ENCODE data around the gene CORIN.
A peak's percentile ranks its signal among the peaks of the same experiment; 100 is the strongest.

CORIN gene

DNA sequence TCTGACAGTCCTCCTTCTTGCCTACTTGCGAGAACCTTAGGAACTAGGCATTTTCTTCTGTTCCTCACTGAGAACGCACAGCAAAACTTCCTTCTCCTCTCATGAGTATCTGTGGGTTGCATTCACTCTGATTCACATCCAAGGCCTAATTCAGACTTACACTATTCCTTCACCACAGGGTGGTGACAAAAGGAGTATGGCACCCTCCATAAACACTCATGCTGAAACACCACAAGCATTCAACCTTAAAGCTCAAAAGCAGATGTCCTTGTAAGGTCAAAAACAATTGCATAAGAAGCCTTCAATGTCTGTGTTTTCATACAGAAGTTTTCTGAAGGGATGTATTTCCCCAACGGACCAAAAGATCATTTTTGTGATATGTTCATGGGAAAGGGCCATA is 147.3 kb downstream of the CORIN start:
- TF ChIP-seq, protein P1, sequence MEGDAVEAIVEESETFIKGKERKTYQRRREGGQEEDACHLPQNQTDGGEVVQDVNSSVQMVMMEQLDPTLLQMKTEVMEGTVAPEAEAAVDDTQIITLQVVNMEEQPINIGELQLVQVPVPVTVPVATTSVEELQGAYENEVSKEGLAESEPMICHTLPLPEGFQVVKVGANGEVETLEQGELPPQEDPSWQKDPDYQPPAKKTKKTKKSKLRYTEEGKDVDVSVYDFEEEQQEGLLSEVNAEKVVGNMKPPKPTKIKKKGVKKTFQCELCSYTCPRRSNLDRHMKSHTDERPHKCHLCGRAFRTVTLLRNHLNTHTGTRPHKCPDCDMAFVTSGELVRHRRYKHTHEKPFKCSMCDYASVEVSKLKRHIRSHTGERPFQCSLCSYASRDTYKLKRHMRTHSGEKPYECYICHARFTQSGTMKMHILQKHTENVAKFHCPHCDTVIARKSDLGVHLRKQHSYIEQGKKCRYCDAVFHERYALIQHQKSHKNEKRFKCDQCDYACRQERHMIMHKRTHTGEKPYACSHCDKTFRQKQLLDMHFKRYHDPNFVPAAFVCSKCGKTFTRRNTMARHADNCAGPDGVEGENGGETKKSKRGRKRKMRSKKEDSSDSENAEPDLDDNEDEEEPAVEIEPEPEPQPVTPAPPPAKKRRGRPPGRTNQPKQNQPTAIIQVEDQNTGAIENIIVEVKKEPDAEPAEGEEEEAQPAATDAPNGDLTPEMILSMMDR (IDR thresholded peaks at IDR 0.05; ENCODE audit: insufficient read depth, low read depth, low read length, missing control alignments) = no peak
- no peak overlapping the region for H3K4me3 ChIP-seq (ENCODE audit: low read depth, low read length)
- DNase-seq (ENCODE audit: low read depth) = peak; percentile 3

DNA sequence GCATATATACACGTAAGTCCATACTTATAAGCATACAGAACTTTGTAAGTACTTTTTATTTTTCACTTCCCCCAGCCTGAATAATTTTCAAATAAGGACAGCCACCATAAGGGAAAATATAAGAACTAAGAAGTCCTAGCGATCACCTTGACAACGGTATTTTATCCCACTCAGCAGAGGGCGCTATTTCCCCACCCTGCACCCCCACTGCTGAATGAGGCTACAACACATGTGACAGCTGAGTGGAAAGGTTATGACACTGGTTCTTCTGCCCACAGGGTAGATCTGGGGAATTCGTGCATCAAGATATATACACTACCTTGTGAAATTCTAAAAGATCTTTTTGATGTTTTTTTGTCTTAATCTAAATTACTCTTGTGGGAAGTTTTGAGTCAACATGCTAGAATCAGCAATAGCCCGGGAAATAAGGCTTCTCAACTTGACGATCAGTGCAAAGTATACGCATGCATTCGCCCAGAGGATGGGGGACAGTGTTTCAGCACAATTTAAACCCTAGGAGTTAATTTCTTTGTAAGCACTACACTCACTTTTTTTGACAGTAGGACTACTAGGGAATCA is 151.5 kb downstream of the CORIN start:
- TF ChIP-seq, protein P1 (IDR thresholded peaks at IDR 0.05; ENCODE audit: insufficient read depth, low read depth, low read length, missing control alignments) = peak; percentile 77
- DNase-seq (ENCODE audit: low read depth) = peak; percentile 70

DNA sequence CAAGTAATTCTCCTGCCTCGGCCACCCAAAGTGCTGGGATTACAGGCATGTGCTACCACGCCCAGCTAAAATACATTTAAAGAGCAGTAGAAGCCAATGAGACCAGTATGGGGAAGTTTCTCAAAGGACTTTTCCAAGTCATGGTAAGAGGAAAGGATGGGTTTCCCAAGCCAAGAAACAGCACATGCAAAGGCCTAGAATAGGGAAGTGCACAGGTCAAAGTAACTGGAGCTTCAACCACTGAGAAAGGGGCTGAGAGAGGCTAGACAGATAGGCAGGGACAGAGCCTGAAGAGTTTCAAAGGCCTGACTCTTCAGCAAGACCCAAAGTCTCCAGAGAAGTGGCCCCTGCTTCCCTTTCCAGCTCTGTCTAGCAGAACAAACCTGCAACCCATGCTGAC is 162.1 kb downstream of the CORIN start:
- DNase-seq (ENCODE audit: low read depth) = no peak
- TF ChIP-seq, protein P1 (IDR thresholded peaks at IDR 0.05; ENCODE audit: insufficient read depth, low read depth, low read length, missing control alignments) = no peak
- H3K4me3 ChIP-seq (ENCODE audit: low read depth, low read length) = no peak overlapping the region

More for the DNA sequence above, 151.5 kb downstream of the CORIN start:
- H3K4me3 ChIP-seq (ENCODE audit: low read depth, low read length) = no peak overlapping the region

DNA sequence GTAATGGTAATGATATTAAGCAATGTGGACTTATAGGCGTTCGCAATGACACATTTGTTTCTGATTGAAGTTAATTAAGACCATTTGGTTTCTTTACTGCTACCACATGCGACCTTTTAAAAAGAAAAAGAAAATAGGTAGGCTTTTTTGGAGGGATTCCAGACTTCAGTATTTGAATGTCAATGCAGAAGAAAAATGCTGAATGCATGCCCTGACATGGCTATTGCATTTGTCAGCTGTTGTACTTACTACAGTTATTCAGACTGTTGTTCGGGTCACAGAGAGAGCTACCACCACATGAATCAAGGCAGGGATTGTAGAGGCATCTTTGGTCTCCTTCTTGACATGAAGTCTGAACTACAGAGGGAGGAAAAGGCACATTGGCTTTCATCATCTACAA is 163.7 kb downstream of the CORIN start:
- no peak overlapping the region for H3K4me3 ChIP-seq (ENCODE audit: low read depth, low read length)
- TF ChIP-seq, protein P1 (IDR thresholded peaks at IDR 0.05; ENCODE audit: insufficient read depth, low read depth, low read length, missing control alignments) = no peak
- DNase-seq (ENCODE audit: low read depth) = no peak

DNA sequence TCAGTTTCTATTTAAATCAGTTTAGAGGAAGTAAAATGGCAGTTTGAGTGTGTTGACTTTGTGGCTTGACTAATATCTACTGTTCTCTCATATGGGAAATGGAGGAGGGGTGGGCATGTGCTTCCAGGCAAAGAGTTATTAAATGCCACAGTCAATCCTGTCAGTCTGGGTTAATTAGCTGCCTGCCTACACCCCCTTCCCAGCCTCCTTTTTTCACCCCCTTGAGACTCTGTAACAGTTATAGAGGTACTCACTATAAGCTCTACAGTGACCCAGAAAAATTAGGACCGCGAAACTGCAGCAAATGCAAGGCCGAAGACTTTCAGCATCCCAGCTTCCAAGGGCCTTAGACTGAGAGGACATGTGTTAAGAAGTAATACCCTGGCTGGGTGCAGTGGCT is 165.2 kb downstream of the CORIN start:
- DNase-seq (ENCODE audit: low read depth) = no peak
- TF ChIP-seq, protein P1 (IDR thresholded peaks at IDR 0.05; ENCODE audit: insufficient read depth, low read depth, low read length, missing control alignments) = no peak
- H3K4me3 ChIP-seq (ENCODE audit: low read depth, low read length) = no peak overlapping the region

DNA sequence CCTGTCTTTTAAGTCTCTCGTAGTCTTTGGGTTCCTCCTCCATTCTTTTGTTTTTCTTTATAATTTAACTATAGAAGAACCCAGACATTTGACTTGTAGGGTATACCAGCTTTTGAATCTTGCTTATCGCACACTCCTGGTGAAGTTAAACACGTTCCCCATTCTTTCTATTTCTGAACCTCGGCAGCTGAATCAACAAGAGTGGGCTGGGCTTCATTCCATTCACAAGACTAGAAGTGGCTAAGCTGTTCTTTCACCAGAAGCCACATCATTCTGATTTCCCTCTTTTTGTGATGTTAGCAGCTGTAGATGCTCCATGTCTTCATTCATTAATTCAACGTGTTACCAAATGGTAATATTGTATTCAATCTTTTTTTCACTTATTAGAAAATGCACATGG is 167.9 kb downstream of the CORIN start:
- DNase-seq (ENCODE audit: low read depth) = no peak
- TF ChIP-seq, protein P1 (IDR thresholded peaks at IDR 0.05; ENCODE audit: insufficient read depth, low read depth, low read length, missing control alignments) = no peak
- no peak overlapping the region for H3K4me3 ChIP-seq (ENCODE audit: low read depth, low read length)

DNA sequence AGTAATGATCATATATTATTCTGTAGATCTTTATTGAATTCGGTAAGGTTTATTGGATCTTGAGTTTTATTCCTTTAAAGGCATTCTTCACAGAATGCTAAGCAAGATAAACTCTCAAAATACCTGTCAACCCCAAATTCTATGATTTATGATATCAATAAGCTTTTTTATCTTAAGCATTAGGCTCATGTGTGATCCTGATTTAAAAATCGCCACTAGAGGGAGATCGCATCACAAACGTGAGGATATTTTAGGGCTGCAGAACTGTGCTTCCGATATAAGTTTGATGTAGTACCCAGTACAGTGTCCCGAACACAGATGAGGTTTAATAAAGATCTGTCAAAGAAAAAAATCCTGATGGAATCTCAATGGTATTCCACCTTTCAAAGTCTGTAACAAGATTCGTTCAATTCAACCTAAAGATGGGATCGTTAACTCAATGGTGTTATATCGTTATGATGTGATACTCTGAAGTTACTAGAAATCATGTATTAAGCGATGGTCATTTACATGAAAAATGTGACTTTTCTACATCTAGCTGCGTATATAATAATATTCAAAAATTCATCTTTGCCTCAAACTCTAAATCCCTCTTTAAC is 169.0 kb downstream of the CORIN start:
- peak; percentile 57 for DNase-seq (ENCODE audit: low read depth)
- TF ChIP-seq, protein P1 (IDR thresholded peaks at IDR 0.05; ENCODE audit: insufficient read depth, low read depth, low read length, missing control alignments) = peak; percentile 55
- H3K4me3 ChIP-seq (ENCODE audit: low read depth, low read length) = no peak overlapping the region
